ENCODE data around the gene SEMA7A. TPM values are rescaled to one million over a fixed set of nuclear protein-coding genes. Genes with fewer than 3 reads are reported as not detected.

SEMA7A gene
- total and polyA plus RNA-seq, 9 of the 15 experiments (the other 6 are each of a cell fraction or from before 2014, with no cell fraction given), result 0.04 to 8.2 (median 5.4) TPM; not detected in 1

GRCh38 chr15:74382004-74382816 lies 51.5 kb downstream of the SEMA7A start (continued):
- TF ChIP-seq ZNF449 (CRISPR knock-in tag; IDR thresholded peaks at IDR 0.05) (no peak), ZNF584 (CRISPR knock-in tag; IDR thresholded peaks at IDR 0.05; ENCODE audit: low read depth) (no peak), TFAP4 (CRISPR knock-in tag; IDR thresholded peaks at IDR 0.05; ENCODE audit: borderline replicate concordance) (peak; percentile 94), TAF15 (IDR thresholded peaks at IDR 0.05; ENCODE audit: low read depth, low read length) (no peak), ZNF512 (tag; IDR thresholded peaks at IDR 0.05) (no peak), ELF4 (CRISPR knock-in tag; IDR thresholded peaks at IDR 0.05) (no peak), ZNF740 (CRISPR knock-in tag; IDR thresholded peaks at IDR 0.05) (no peak), ZNF740 (tag; IDR thresholded peaks at IDR 0.05) (no peak), SAFB (IDR thresholded peaks at IDR 0.05; ENCODE audit: borderline replicate concordance, low read depth, low read length) (no peak), TEAD4 (IDR thresholded peaks at IDR 0.05; ENCODE audit: low read length) (no peak), TEAD4 (CRISPR knock-in tag; IDR thresholded peaks at IDR 0.05; ENCODE audit: borderline replicate concordance) (no peak), SUPT5H (IDR thresholded peaks at IDR 0.05) (no peak), MXI1 (IDR thresholded peaks at IDR 0.05; ENCODE audit: low read depth, low read length) (no peak), BDP1 (IDR thresholded peaks at IDR 0.05; ENCODE audit: insufficient read depth, insufficient read length) (no peak), ZNF589 (CRISPR knock-in tag; IDR thresholded peaks at IDR 0.05; ENCODE audit: low read depth) (no peak), KAT8 (IDR thresholded peaks at IDR 0.05; ENCODE audit: low read depth) (no peak), MCM2 (IDR thresholded peaks at IDR 0.05; ENCODE audit: low read depth) (no peak), DNMT1 (IDR thresholded peaks at IDR 0.05) (no peak), CTBP1 (IDR thresholded peaks at IDR 0.05; ENCODE audit: borderline replicate concordance) (peak; percentile 51; the same call in 1 of the 2 replicates)

Data from K562 (cell line).